Body of pancreas (tissue), 4 donors: ENCODE data around the gene FAM83G.
"Not testable (repeated sequence)": the region's sequence is repeated elsewhere in the genome, so short reads cannot be mapped to it uniquely, and the experiment has no call there.

Experiments used
- CTCF ChIP-seq, 7 experiments: fragments of 450-650 bp in 4 of 7; fragments of 200-600 bp in 3 of 7; sonication (generic) in 3 of 7; IDR thresholded peaks; one replicate each; pipeline ENCODE4 v1.5.1; 2016 to 2019; ENCODE audit warnings: antibody characterized with exemption in 7 of 7
- POLR2A ChIP-seq, 3 donors: fragments of 450-650 bp; IDR thresholded peaks; one replicate each; pipeline ENCODE4 v1.6.1; 2016; ENCODE audit warnings: antibody characterized with exemption in 3 of 3, mild to moderate bottlenecking in 2 of 3

- TF ChIP-seq CTCF, POLR2A (IDR thresholded peaks at IDR 0.05): not testable (repeated sequence)
These were observed 16.6 kb upstream of the FAM83G start for GRCh38 chr17:19021011-19021621.
